PFSK-1 (cell line): ENCODE measurements around the gene DOCK1.

ENCODE experiments used
- POLR2AphosphoS5 ChIP-seq: IDR thresholded peaks from 2 replicates; pipeline ENCODE4 v1.6.1; 2012; ENCODE audit warnings: low read depth, mild to moderate bottlenecking, control low read depth, low read length, moderate library complexity
- SIN3A ChIP-seq: IDR thresholded peaks from 2 replicates; pipeline ENCODE4 v1.6.1; 2012; ENCODE audit warnings: mild to moderate bottlenecking, low read length, moderate library complexity, borderline replicate concordance; ENCODE audit not compliant: insufficient read depth

GRCh38 chr10:127029061-127029460 is 123.8 kb downstream of the DOCK1 start:
- TF ChIP-seq POLR2AphosphoS5 (no peak), SIN3A (no peak)
